GM18909 (cell line): ENCODE results near the gene PDX1.

Experiments
- ATAC-seq: cut with Tn5 transposase; IDR thresholded peaks from one replicate; pipeline ENCODE4 v1.9.1; 2021; ENCODE audit warnings: mild to moderate bottlenecking; ENCODE audit not compliant: unreplicated experiment, poor library complexity

PDX1 gene

DNA sequence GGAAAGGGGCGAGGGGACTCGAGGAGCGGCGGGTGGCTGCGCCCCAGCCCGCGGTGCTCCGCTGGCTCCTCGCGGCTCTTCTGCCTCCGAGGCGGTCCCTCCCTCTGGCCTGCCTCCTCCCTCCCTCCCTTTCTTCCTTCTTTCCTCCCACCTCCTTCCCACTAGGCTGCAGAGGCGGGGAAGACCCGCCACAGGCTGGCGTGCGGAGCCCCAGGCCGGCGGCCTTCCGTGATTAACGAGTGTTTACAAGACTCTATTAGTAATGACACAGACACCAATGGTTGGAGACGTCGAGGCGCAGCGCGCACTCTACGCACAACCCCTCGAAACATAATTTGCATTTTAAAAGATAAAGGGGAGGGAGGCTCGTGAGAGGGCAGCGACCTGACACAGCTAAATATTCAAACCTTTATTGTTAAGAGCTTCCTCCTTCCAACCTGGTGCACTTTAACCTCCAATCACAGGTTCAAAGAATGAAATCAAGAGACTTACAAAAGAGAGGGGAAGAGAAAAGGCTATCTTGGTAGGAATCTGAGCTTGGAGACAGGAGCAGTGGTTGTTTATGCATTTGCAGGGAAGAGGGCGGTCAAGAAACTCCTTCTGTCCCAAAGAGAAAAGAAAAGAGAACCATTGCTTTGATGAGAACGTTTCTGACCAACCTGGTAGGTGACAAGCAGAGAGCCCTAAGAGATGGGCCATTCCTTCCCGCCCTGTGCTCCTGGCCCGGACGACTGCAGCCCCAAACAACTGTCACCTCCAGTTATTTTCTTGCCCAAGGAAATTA lies 49.5 kb downstream of the PDX1 start, which contains the start of gene CDX2:
Gene CDX2 (minus strand): TSS at position 234 of the 784 bp plus-strand sequence. CDS start 309 bp downstream, outside the sequence.
- no peak for ATAC-seq

- no peak for ATAC-seq
Measured at GRCh38 chr13:27969866-27970229, 50.0 kb downstream of the PDX1 start.

- no peak for ATAC-seq
Measured at GRCh38 chr13:27970382-27971235, 50.8 kb downstream of the PDX1 start.

DNA sequence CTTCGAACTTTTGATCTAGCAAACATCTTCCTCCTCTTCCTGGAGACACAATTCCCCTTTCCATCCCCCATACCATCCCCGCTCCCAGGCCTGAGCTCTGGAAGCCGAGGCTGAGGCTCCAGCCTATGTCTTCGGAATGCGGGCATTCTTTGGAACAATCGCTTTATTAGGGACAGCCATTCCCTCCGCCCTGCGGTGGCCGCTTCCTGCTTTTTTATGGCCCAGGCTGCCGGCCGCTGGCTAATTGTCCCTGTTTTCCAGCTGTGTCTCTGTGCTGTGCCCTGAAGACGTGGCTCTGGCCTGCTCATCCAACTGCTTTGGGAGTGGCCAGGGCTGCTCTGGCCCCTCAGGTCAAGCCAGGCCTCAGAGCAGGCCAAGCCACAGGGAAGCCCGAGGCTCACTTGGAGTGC lies 51.4 kb downstream of the PDX1 start:
- ATAC-seq: no peak

- no peak for ATAC-seq
Measured at GRCh38 chr13:27971776-27972477, 52.1 kb downstream of the PDX1 start.

DNA sequence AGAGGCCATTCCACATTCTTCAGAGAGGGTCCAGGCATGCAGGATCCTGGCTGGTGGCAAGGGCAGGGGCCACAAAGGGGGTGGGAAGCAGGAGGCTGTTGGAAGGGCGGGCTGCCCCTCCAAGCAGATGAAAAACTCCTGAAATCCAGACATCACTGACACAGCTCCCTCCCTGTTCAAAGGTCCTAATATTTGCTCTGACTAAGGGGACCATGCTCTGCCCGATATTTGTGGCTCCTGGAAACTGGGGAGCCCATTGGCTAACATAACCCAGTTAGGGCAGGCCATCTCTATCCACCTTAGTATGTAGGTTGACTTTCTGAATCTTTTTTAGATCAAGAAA lies 52.6 kb downstream of the PDX1 start:
- no peak for ATAC-seq

GRCh38 chr13:27973291-27973690 lies 53.5 kb downstream of the PDX1 start:
- ATAC-seq: no peak

GRCh38 chr13:27973961-27974662 lies 54.3 kb downstream of the PDX1 start:
- no peak for ATAC-seq
